Measurements from ENCODE around the gene AGAP1. TPM values are rescaled to one million over a fixed set of nuclear protein-coding genes. Genes with fewer than 3 reads are reported as not detected.

Gene AGAP1
- total RNA-seq, 1 donor from 2014 or later, result 44.0 TPM

- H3K36me3 Mint-ChIP-seq, result peaks cover 9% of the 10 kb centered on the region
- no peak for DNase-seq (ENCODE audit: low spot score in 2 of 2, unreplicated experiment in 2 of 2)
- H3K4me1 Mint-ChIP-seq, result no peaks in the 10 kb centered on the region
- H3K27ac Mint-ChIP-seq, result no peak overlapping the region
- H3K4me3 Mint-ChIP-seq, result no peak overlapping the region
- no peaks in the 10 kb centered on the region for H3K9me3 Mint-ChIP-seq
- no peaks in the 10 kb centered on the region for H3K27me3 Mint-ChIP-seq (ENCODE audit: low read depth)
- TF ChIP-seq, protein P1, sequence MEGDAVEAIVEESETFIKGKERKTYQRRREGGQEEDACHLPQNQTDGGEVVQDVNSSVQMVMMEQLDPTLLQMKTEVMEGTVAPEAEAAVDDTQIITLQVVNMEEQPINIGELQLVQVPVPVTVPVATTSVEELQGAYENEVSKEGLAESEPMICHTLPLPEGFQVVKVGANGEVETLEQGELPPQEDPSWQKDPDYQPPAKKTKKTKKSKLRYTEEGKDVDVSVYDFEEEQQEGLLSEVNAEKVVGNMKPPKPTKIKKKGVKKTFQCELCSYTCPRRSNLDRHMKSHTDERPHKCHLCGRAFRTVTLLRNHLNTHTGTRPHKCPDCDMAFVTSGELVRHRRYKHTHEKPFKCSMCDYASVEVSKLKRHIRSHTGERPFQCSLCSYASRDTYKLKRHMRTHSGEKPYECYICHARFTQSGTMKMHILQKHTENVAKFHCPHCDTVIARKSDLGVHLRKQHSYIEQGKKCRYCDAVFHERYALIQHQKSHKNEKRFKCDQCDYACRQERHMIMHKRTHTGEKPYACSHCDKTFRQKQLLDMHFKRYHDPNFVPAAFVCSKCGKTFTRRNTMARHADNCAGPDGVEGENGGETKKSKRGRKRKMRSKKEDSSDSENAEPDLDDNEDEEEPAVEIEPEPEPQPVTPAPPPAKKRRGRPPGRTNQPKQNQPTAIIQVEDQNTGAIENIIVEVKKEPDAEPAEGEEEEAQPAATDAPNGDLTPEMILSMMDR (IDR thresholded peaks at IDR 0.05; ENCODE audit: unreplicated experiment), result no peak
Observed at GRCh38 chr2:236128321-236128720, 634.5 kb downstream of the AGAP1 start.

DNA sequence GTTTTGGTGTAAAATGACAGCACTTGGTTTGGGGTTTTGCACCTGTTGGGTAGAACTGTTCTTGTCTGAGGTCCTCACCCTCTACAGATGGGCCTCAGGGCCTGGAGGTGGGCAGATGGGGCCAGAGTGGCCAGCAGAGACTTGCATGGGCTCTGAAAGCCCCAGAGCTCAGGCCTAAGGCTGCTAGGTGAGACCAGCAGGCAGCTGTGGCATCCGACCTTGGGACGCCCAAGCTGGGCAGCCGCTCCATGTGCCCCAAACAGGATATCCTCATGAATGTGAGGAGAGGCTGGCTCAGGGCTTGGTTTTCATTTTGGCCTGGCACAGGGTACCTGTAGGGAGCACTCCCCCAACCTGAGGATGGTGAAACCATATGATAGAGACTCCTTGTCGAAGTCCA, 636.1 kb downstream of the AGAP1 start:
- DNase-seq (ENCODE audit: low spot score in 2 of 2, unreplicated experiment in 2 of 2), result no peak
- TF ChIP-seq, protein P1 (IDR thresholded peaks at IDR 0.05; ENCODE audit: unreplicated experiment), result no peak
- no peak overlapping the region for H3K4me3 Mint-ChIP-seq
- no peak overlapping the region for H3K27ac Mint-ChIP-seq
- no peaks in the 10 kb centered on the region for H3K4me1 Mint-ChIP-seq
- no peaks in the 10 kb centered on the region for H3K27me3 Mint-ChIP-seq (ENCODE audit: low read depth)
- H3K9me3 Mint-ChIP-seq, result no peaks in the 10 kb centered on the region
- peaks cover 9% of the 10 kb centered on the region for H3K36me3 Mint-ChIP-seq

- Mint-ChIP-seq H3K27ac (no peak overlapping the region), H3K4me3 (no peak overlapping the region), H3K9me3 (no peaks in the 10 kb centered on the region), H3K27me3 (ENCODE audit: low read depth) (no peaks in the 10 kb centered on the region), H3K4me1 (no peaks in the 10 kb centered on the region), H3K36me3 (peaks cover 6% of the 10 kb centered on the region)
- TF ChIP-seq, protein P1 (IDR thresholded peaks at IDR 0.05; ENCODE audit: unreplicated experiment), result no peak
- DNase-seq (ENCODE audit: low spot score in 2 of 2, unreplicated experiment in 2 of 2), result no peak
Observed at GRCh38 chr2:236130349-236130998, 636.6 kb downstream of the AGAP1 start.

DNA sequence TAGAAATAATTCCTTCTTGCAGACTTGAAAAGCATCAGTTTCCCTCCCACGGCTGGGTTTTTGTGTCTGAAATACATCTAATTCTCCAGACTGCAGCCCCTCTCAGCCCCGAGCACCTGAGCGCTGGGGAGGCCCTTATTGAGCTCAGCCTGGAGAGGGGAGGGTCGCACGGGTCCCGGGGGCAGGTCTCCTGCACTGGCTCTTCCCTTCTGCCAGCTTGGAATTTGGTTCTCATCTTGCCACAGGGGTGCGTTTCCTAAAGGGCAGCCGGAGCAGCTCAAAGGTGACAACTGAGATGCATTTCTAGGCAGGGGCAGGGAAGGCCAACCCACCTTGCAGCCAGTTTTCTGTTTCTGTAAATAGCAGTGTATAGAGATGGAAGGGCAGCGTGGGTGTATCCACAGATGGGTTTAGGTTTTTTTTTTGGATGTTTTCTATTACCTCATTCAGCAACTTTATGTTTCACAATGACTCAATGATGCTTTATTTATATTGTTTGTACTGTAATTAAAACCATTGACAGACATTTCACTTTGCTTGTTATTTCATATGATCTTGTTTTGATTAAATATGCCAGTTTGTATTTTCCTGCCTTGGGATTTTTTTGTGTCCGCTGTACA, 637.3 kb downstream of the AGAP1 start:
- H3K36me3 Mint-ChIP-seq, result peaks cover 6% of the 10 kb centered on the region
- no peaks in the 10 kb centered on the region for H3K27me3 Mint-ChIP-seq (ENCODE audit: low read depth)
- TF ChIP-seq, protein P1 (IDR thresholded peaks at IDR 0.05; ENCODE audit: unreplicated experiment), result no peak
- no peak overlapping the region for H3K4me3 Mint-ChIP-seq
- no peaks in the 10 kb centered on the region for H3K9me3 Mint-ChIP-seq
- H3K4me1 Mint-ChIP-seq, result no peaks in the 10 kb centered on the region
- no peak for DNase-seq (ENCODE audit: low spot score in 2 of 2, unreplicated experiment in 2 of 2)
- H3K27ac Mint-ChIP-seq, result no peak overlapping the region

DNA sequence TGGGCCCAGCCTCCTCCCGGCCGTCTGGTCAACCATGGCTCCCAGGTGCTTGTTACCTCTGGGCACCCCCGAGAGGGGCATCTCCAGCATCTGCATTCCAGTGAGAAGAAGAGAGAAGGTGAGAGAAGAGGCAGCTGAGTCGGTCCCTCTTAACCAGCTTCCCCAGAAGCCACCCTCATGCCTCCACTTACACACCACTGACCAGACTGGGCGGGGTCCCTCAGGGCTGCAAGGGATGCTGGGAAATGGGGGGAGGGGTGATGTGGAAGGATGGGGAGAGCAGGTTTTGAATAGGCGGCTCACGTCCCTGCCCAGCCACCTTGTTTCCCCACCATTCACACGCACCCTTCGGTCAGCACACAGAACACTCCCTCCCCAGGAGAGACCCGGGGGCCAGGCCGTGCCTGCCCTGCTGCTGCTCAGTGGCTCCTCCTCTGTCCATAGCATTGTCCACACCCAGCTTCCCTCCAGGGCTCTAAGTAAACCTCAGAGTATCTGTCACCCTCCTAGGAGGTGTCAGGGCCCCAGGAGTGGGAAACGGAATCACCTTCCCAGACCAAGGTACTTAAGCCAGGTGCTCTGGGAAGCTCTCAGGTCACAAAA, 639.7 kb downstream of the AGAP1 start:
- H3K36me3 Mint-ChIP-seq, result peaks cover 4% of the 10 kb centered on the region
- H3K9me3 Mint-ChIP-seq, result no peaks in the 10 kb centered on the region
- no peak for DNase-seq (ENCODE audit: low spot score in 2 of 2, unreplicated experiment in 2 of 2)
- no peak overlapping the region for H3K4me3 Mint-ChIP-seq
- no peak overlapping the region for H3K27ac Mint-ChIP-seq
- no peaks in the 10 kb centered on the region for H3K27me3 Mint-ChIP-seq (ENCODE audit: low read depth)
- TF ChIP-seq, protein P1 (IDR thresholded peaks at IDR 0.05; ENCODE audit: unreplicated experiment), result no peak
- H3K4me1 Mint-ChIP-seq, result no peaks in the 10 kb centered on the region

Measured in mesothelial cell of epicardium (in vitro differentiated cells).